H54 (cell line): Measurements from ENCODE around the gene DYNLL2.

ENCODE experiments used
- DNase-seq: peaks from one replicate; pipeline ENCODE4 v3.0.0; 2011; ENCODE audit warnings: low spot score, mixed read lengths; ENCODE audit not compliant: insufficient read length
- FAIRE-seq: peaks from 3 replicates; lab custom pipeline; 2011; peaks lifted over from hg19 to GRCh38; lab: Jason Lieb, UNC
- POLR2A ChIP-seq: IDR thresholded peaks from 2 replicates; pipeline ENCODE4 v1.6.1; 2011; ENCODE audit warnings: low read depth, mild to moderate bottlenecking, low read length

The DYNLL2 gene

GRCh38 chr17:58083491-58084316, 485 bp downstream of the DYNLL2 start:
- TF ChIP-seq POLR2A, result no peak; the same call in 1 of the 2 replicates
- no peak for FAIRE-seq
- peak; percentile 92 for DNase-seq

GRCh38 chr17:58084317-58084981, 1.2 kb downstream of the DYNLL2 start:
- FAIRE-seq (no peak), DNase-seq (peak; percentile 42)
- TF ChIP-seq POLR2A, result no peak

DNA sequence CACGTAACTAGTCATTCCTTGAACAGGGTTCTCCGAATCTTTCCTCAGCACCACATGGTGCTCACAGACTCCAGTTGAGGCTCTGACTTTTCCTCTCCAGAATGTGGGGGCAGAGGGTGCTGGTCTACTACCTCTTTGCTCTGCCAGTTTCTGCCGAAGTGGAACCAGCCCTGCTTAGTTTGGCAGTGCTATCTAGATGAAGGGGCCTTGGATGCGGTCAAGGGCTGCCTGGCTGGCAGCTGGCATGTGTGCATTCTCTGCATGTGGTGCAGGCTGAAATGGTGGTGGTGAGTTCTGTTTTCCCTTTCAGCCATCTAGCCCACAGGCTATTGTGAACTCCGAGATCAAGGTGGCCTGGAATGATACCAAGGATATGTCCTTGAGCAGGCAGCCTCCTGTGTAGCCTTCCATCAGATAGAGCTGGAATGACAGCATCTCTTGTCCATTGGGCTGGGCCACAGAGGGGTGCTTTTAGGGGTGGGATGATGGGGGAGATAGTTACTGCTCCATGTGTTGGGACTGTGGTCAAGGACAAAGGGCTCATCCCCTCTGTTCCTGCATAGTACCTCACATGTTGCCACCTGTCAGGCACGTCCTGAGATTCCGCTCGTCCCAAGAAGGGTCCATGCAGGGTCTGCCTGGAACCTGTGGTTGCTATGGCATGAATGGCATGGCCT, 2.0 kb downstream of the DYNLL2 start:
- no peak for DNase-seq
- TF ChIP-seq POLR2A, result no peak
- no peak for FAIRE-seq

DNA sequence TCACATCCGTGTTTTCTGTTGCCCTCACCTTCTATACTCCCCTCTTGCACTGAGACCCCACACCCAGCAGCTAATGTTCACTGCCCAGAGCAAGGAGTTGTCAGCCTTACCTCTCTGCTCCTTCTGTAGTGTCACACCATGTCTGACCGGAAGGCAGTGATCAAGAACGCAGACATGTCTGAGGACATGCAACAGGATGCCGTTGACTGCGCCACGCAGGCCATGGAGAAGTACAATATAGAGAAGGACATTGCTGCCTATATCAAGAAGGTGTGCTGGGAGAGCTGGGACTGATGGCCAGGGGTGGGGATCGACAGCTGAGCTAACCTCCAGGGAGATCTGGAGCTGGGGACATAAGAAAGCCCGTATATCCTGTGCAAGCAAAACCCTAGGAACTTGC, 3.7 kb downstream of the DYNLL2 start:
- FAIRE-seq, result no peak
- no peak for DNase-seq

GRCh38 chr17:58088624-58089023, 5.4 kb downstream of the DYNLL2 start:
- DNase-seq (no peak), FAIRE-seq (no peak)
- TF ChIP-seq POLR2A, result no peak

More for the DNA sequence above, 3.7 kb downstream of the DYNLL2 start:
- TF ChIP-seq POLR2A, result no peak

- DNase-seq, result no peak
- FAIRE-seq, result no peak
- TF ChIP-seq POLR2A, result no peak
Observed at GRCh38 chr17:58089111-58089510, 5.9 kb downstream of the DYNLL2 start.

DNA sequence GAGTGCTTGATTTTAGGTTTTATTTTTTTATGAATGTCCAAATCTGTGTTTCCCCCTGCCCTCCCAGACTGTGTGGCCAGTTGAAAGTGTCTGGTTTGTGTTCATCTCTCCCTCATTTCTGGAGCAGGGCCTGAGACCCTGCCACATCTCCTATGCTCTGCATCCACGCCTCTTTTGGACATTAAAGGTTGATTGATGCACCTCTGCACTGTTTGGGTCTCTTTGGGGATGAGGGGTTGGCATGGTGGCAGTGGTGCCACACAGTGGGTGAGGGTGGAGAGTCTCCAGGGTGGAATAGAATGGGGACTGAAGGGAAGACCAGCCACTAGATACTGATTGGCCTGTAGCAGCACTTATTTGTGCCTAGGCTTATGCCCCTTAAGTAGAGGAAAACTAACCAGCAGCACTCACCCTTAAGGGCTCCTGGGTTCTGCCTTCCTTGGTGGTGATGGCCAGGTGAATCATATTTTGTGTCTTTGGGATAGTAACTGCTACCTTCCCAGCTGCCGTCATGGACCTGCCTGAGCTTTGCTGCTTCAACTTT, 7.9 kb downstream of the DYNLL2 start:
- no peak for DNase-seq
- FAIRE-seq, result no peak
- TF ChIP-seq POLR2A, result no peak

DNA sequence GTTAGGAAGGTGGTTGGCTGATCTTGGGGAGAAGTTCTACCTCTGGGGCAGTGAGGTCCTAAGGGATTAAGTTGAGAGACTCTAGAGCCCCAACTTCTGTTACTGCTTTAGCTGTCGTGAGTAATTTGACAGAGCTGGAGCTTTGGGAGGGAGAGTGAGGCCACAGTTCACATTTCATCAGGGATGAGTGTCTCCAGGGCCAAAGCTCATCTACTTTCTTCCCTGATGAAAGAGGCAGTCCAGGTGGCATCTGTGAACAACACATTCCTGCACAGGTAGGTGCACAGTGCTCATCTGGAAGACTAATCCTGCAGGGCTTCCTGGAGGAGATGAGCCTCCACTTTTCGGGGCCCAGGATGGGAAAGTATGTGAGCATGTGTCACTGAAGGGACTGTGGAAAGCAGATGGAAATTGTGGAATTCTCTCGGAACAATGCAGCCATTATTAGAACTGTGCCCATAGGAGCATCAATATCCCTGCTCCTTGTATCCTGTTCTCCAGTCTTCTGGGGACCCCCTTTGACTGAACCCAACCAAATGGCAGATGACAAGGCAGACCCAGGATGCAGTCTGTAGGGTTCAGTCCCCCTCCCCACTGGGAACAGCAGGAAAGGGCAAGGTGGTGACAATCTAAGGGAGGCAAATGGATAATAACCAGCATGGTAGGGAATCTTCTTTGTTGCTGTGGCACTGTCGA, 9.0 kb downstream of the DYNLL2 start:
- no peak for FAIRE-seq
- DNase-seq, result no peak

DNA sequence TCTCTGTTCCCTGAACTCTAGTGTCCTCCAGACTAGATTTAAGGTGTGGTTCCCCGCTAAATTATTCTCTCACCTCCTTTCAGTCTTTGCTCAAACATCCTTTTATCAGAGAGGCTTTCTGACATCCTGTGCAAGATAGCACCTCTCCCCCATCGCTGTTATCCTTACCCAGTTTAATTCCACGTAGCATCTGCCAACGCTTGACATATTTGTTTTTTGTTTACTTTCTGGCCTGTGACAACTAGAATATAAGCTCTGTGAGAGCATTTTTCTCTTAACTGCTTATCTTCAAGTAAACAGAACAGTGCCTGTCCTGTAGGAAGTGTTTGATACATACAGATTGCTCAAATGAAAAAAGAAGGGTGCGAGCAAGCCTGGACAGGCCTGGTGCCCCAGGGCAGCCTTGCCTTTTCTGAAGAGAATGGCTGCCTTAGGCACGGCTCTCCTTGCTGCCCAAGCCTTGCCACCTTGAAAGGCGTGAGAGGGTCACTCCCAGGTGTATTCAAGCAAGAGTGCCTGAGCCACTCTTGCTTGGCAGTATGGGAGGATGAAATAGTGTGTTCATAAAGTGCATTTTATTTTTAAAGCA, 9.7 kb downstream of the DYNLL2 start:
- FAIRE-seq, result no peak
- no peak for TF ChIP-seq POLR2A
- no peak for DNase-seq

More for the DNA sequence above, 9.0 kb downstream of the DYNLL2 start:
- TF ChIP-seq POLR2A, result no peak

DNA sequence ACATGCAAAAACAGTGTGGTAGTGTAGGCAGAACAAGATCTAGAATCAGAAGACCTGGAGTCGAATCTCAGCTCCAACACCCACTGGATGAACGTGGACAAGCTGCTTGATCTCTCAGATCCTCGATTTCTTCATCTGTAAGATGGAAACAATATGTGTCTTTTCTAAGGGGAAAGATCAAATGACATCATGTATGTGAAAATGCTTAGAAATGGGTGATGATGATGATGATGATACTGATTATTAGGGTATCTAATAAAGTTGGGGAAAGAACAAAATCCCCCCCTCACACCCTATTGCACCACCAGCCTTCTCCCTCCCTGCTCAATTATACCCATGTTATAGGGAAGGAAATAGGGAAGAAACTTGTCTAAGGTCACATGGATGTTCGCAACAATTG, 10.9 kb downstream of the DYNLL2 start:
- no peak for TF ChIP-seq POLR2A
- no peak for DNase-seq
- no peak for FAIRE-seq

- DNase-seq, result no peak
- TF ChIP-seq POLR2A, result no peak
- no peak for FAIRE-seq
Observed at GRCh38 chr17:58096892-58097291, 13.7 kb downstream of the DYNLL2 start.

DNA sequence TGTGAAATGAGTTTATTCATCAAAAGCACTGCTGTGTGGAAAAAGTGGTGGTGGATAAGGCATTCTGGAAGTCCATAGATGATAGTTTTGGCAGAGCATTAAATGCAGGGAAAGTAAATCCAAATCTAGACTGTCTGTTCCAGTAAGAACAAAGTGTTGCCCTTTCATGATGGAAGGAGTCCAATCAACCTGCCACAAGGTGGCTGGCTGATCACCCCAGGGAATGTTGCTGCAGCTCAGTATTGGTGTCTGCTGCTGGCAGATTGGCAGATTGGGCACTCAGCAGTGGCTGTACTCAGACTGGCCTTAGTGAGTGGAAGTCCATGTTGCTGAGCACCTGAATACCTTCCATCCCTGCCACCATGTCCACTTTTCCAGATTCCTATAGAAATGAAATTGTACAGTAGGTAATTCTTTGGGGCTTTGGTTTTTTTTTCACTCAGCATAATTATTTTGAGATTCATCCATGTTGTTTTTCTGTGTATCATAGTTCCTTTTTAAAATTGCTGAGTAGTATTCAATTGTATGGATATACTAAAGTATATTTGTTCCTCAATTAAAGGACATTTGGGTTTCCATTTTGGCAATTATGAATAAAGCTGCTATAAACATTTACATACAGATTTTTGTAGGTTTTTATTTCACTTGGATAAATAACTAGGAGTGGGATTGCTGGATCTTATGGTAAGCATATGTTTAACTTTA, 14.3 kb downstream of the DYNLL2 start:
- FAIRE-seq (no peak), DNase-seq (no peak)
- no peak for TF ChIP-seq POLR2A
